ENCODE measurements around the gene TNFAIP8L1. TPM values are rescaled to one million over a fixed set of nuclear protein-coding genes. Genes with fewer than 3 reads are reported as not detected.

TNFAIP8L1 gene
- total RNA-seq, 4 donors from 2014 or later: 3.8 to 9.5 (median 7.8) TPM

DNA sequence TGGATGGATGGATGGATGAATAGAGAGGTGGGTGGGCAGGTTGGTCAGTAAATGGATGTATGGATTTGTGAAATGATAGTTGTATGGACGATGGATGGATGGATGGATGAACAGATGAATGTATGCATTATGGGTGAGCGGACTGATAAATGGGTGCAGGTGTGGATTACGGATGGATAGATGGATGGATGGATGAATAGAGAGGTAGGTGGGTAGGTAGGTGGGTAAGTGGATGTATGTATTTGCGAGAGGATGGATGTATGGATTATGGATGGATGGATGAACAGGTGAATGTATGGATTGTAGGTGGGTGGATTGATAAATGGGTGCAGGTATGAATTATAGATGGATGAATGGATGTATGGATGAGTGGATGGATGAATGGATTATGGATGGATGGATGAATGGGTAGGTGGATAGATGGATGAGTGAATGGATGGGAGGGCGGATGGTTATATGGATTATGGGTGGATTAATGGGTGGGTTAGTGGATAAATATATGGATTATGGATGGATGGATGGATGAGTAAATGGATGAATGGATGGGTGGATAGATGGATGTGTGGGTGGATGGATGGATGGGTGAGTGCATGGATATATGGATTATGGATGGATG is 37.0 kb upstream of the TNFAIP8L1 start:
- Histone ChIP-seq H3K9me3 (no peaks in the 10 kb centered on the region), H3K27ac (no peak overlapping the region), H3K36me3 (no peaks in the 10 kb centered on the region), H3K27me3 (peaks cover 15% of the 10 kb centered on the region), H3K4me3 (replicated peaks in 1 of 3) (no peak overlapping the region), H3K4me1 (peaks cover 7 to 14% of the 10 kb centered on the region in 2 donors)
- WGBS, 2 donors: 90 to 92% methylated on average over 5 of the region's 5 CpGs
- DNase-seq: no peak
- intact Hi-C loops (cut with DNase I): no loop called here
- TF ChIP-seq POLR2A (IDR thresholded peaks at IDR 0.05): no peak
- TF ChIP-seq, protein P1, sequence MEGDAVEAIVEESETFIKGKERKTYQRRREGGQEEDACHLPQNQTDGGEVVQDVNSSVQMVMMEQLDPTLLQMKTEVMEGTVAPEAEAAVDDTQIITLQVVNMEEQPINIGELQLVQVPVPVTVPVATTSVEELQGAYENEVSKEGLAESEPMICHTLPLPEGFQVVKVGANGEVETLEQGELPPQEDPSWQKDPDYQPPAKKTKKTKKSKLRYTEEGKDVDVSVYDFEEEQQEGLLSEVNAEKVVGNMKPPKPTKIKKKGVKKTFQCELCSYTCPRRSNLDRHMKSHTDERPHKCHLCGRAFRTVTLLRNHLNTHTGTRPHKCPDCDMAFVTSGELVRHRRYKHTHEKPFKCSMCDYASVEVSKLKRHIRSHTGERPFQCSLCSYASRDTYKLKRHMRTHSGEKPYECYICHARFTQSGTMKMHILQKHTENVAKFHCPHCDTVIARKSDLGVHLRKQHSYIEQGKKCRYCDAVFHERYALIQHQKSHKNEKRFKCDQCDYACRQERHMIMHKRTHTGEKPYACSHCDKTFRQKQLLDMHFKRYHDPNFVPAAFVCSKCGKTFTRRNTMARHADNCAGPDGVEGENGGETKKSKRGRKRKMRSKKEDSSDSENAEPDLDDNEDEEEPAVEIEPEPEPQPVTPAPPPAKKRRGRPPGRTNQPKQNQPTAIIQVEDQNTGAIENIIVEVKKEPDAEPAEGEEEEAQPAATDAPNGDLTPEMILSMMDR (IDR thresholded peaks at IDR 0.05): no peak

DNA sequence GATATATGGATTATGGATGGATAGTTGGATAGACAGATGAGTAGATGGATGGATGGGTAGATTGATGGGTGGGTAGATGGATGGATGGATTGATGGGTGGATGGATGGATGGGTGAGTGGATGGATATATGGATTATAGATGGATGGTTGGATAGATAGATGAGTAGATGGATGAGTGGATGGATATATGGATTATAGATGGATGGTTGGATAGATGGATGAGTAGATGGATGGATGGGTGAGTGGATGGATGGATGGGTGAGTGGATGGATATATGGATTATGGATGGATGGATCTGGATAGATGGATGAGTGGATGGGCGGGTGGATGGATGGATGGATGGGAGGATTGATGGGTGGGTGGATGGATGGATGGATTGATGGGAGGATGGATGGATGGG is 36.4 kb upstream of the TNFAIP8L1 start:
- Histone ChIP-seq H3K9me3 (no peaks in the 10 kb centered on the region), H3K27me3 (peaks cover 15% of the 10 kb centered on the region), H3K36me3 (no peaks in the 10 kb centered on the region), H3K4me1 (peaks cover 7 to 15% of the 10 kb centered on the region in 2 donors), H3K4me3 (replicated peaks in 1 of 3) (no peak overlapping the region), H3K27ac (no peak overlapping the region)
- 87 to 95% methylated on average over 1 of the region's 1 CpG for WGBS, 2 donors
- no peak for DNase-seq
- TF ChIP-seq POLR2A (IDR thresholded peaks at IDR 0.05): no peak
- TF ChIP-seq, protein P1 (IDR thresholded peaks at IDR 0.05): no peak
- intact Hi-C loops (cut with DNase I): no loop called here

DNA sequence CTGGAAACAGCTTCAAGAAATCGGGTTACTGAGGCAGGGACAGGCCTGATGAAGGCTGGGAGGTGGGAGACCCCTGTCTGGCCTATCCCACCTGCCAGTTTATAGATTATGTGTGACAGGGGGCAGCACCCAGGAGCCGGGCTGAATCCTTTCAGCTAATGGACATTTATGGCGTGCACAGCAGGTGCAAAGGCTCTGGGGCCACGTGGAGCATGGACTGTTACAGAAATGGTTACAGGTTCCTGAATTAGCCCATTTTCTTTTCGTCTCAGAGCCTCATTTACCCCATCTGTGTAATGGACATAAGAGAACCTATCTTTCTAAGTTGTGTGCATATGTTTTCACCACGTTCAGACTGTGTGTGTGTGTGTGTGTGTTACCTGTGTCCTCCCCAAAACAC is 34.4 kb upstream of the TNFAIP8L1 start:
- Histone ChIP-seq H3K27me3 (no peaks in the 10 kb centered on the region), H3K36me3 (no peaks in the 10 kb centered on the region), H3K4me3 (replicated peaks in 1 of 3) (no peak overlapping the region), H3K27ac (no peak overlapping the region), H3K9me3 (no peaks in the 10 kb centered on the region), H3K4me1 (peaks cover 3 to 15% of the 10 kb centered on the region in 2 donors)
- no peak for DNase-seq
- intact Hi-C loops (cut with DNase I): no loop called here
- no peak for TF ChIP-seq POLR2A (IDR thresholded peaks at IDR 0.05)
- TF ChIP-seq, protein P1 (IDR thresholded peaks at IDR 0.05): no peak
- 80 to 82% methylated on average over 6 of the region's 6 CpGs for whole genome bisulfite sequencing, 2 donors

DNA sequence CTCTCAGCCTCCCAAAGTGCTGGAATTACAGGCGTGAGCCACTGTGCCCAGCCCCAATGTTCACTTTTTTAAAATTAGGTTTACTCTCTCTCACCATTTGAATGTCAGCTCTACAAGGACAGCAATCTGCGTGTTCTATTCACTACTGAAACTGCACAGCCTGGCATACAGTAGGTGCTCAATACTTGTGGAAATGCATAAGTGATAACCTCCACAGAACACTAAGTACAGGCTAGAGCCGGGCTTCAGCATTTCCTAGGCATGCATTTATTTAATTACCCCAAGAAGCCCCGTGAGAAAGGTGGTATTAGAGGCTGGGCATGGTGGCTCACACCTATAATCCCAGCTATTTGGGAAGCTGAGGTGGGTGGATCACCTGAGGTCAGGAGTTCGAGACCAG is 33.1 kb upstream of the TNFAIP8L1 start:
- Histone ChIP-seq H3K4me1 (peaks cover 3 to 21% of the 10 kb centered on the region in 2 donors), H3K9me3 (no peaks in the 10 kb centered on the region), H3K27me3 (no peaks in the 10 kb centered on the region), H3K36me3 (no peaks in the 10 kb centered on the region), H3K27ac (no peak overlapping the region), H3K4me3 (replicated peaks in 1 of 3) (no peak overlapping the region)
- no peak for DNase-seq
- 79 to 81% methylated on average over 5 of the region's 5 CpGs for WGBS, 2 donors
- intact Hi-C loops (cut with DNase I): no loop called here
- no peak for TF ChIP-seq POLR2A (IDR thresholded peaks at IDR 0.05)
- TF ChIP-seq, protein P1 (IDR thresholded peaks at IDR 0.05): no peak

DNA sequence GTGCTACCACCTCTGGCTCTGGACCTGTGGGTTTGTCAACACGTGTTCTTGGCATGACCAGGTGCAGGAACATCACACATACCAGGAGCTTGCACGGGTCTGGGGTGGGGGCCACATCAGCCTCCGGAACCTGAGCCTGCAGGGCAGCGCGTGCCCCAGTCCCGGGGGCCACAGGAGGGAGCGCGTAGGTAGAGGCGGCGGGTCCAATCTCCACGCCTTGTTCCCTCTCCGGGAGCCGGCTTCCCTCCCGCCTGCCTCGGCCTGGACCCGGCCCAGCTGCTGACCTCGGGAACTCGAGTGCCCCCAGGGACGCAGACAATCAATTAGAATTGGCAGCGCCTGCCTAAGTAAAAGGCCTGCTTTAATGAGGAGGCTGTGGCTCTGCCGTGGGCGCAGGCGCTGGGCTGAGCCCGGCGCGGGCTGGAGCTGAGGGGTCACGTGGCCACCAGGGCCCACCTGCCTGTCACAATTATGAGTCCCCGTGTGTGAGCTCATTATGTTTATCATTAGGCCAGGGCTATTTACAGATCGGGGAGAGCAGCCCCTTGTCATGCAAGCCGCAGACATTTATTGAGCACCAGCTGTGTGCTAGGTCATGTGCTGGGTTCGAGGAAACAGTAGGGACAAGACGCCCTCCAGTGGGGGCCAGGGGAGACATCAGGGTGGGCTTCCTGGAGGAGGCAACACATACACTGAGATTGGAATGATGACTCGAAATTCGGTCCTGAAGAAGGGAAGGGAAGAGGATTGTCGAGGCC is 32.2 kb upstream of the TNFAIP8L1 start:
- intact Hi-C loops (cut with DNase I): no loop called here
- Histone ChIP-seq H3K4me3 (replicated peaks in 1 of 3) (no peak overlapping the region), H3K36me3 (no peaks in the 10 kb centered on the region), H3K4me1 (peaks cover 3 to 21% of the 10 kb centered on the region in 2 donors), H3K27ac (no peak overlapping the region), H3K9me3 (no peaks in the 10 kb centered on the region), H3K27me3 (no peaks in the 10 kb centered on the region)
- peak; percentile 66 to 73 for DNase-seq
- no peak for TF ChIP-seq POLR2A (IDR thresholded peaks at IDR 0.05)
- TF ChIP-seq, protein P1 (IDR thresholded peaks at IDR 0.05): no peak
- WGBS, 2 donors: 16 to 77% methylated on average over 5 to 30 of the region's 35 CpGs

All from thyroid gland (tissue), 4 donors.